A549 treated with GW870086 at 1 μM for 4 hours (cell line): ENCODE data around the gene GABRG2. TPM values are rescaled to one million over a fixed set of nuclear protein-coding genes. Genes with fewer than 3 reads are reported as not detected.

Source experiments
- total RNA-seq: library from RNA; stranded (reverse); fragments of 200-300 nt; extraction: Qiagen RNA extraction; gene quantifications from 5 replicates; pipeline ENCODE4 v1.2.3, GENCODE V29; 2022; ENCODE audit warnings: low read depth

GABRG2 gene
- not detected in 5 replicates for total RNA-seq

DNA sequence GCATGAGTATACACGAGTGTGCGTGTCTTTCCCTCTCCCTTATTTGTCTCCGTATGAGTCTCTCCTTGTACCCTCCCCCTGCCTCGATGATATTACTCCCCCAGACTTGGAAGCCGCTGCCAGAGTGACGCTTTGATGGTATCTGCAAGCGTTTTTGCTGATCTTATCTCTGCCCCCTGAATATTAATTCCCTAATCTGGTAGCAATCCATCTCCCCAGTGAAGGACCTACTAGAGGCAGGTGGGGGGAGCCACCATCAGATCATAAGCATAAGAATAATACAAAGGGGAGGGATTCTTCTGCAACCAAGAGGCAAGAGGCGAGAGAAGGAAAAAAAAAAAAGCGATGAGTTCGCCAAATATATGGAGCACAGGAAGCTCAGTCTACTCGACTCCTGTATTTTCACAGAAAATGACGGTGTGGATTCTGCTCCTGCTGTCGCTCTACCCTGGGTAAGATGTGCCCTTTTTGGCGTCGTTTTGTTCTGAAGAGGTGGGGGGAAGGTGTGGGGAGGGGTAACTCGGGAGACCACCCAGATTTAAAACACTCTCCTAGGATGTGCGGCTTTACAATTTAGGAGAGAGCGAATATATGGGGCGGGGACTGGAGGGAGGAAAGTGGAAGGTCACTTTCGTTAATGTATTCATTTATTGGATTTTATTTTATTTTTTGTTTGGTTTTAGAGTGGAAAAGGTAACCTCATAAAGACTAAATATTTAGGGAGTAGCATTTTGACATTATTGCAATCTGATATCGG, at the start of gene GABRG2:
GABRG2 (plus strand) TSS at position 119 of the 757 bp plus-strand sequence; CDS start at position 346, 227 bp downstream.

Other genes starting within 250 kb of the GABRG2 start
- not detected in 5 replicates for gene GABRA1, start 219.7 kb upstream of the GABRG2 start, total RNA-seq